Measurements from ENCODE around the gene DBF4. TPM values are rescaled to one million over a fixed set of nuclear protein-coding genes. Genes with fewer than 3 reads are reported as not detected.

The DBF4 gene
- total RNA-seq, 1 experiment from 2014 or later = 55.4 TPM

GRCh38 chr7:87918740-87919139 lies 42.4 kb downstream of the DBF4 start:
- Mint-ChIP-seq H3K36me3 (no peaks in the 10 kb centered on the region), H3K4me3 (no peak overlapping the region), H3K9me3 (no peaks in the 10 kb centered on the region), H3K4me1 (peaks cover 14% of the 10 kb centered on the region), H3K27ac (no peak overlapping the region), H3K27me3 (ENCODE audit: low read depth) (no peaks in the 10 kb centered on the region)
- ChIA-PET CTCF (no interaction called here), POLR2A (no interaction called here)
- no peak for ATAC-seq
- TF ChIP-seq CREB1 (CRISPR knock-in tag; IDR thresholded peaks at IDR 0.05) (no peak), ZNF121 (CRISPR knock-in tag; IDR thresholded peaks at IDR 0.05) (no peak), ATF2 (CRISPR knock-in tag; IDR thresholded peaks at IDR 0.05; ENCODE audit: borderline replicate concordance, low read depth) (no peak), FOXJ3 (CRISPR knock-in tag; IDR thresholded peaks at IDR 0.05; ENCODE audit: borderline replicate concordance) (no peak), MLX (CRISPR knock-in tag; IDR thresholded peaks at IDR 0.05) (no peak), ZNF396 (CRISPR knock-in tag; IDR thresholded peaks at IDR 0.05; ENCODE audit: borderline replicate concordance) (no peak), E2F5 (CRISPR knock-in tag; IDR thresholded peaks at IDR 0.05) (no peak)
- no peak for DNase-seq (ENCODE audit: low spot score)

- Mint-ChIP-seq H3K27ac (no peak overlapping the region), H3K4me1 (peaks cover 14% of the 10 kb centered on the region), H3K27me3 (ENCODE audit: low read depth) (no peaks in the 10 kb centered on the region), H3K36me3 (no peaks in the 10 kb centered on the region), H3K4me3 (no peak overlapping the region), H3K9me3 (no peaks in the 10 kb centered on the region)
- no peak for TF ChIP-seq ZNF281 (CRISPR knock-in tag; IDR thresholded peaks at IDR 0.05)
- TF ChIP-seq ARID4B (CRISPR knock-in tag; IDR thresholded peaks at IDR 0.05; ENCODE audit: borderline replicate concordance) = no peak
- no peak for TF ChIP-seq FOXK1 (CRISPR knock-in tag; IDR thresholded peaks at IDR 0.05)
- TF ChIP-seq NFE2L1 (CRISPR knock-in tag; IDR thresholded peaks at IDR 0.05) = no peak
- TF ChIP-seq CTCF (IDR thresholded peaks at IDR 0.05) = no peak
- TF ChIP-seq NFATC4 (CRISPR knock-in tag; IDR thresholded peaks at IDR 0.05) = no peak
- TF ChIP-seq FOXP1 (CRISPR knock-in tag; IDR thresholded peaks at IDR 0.05; ENCODE audit: borderline replicate concordance) = no peak
- no peak for TF ChIP-seq JUN (CRISPR knock-in tag; IDR thresholded peaks at IDR 0.05)
- no peak for TF ChIP-seq IRF2 (CRISPR knock-in tag; IDR thresholded peaks at IDR 0.05; ENCODE audit: borderline replicate concordance, low read depth)
- ATAC-seq = no peak; the same call in none of the 2 replicates
- ChIA-PET POLR2A (interaction anchor here (0.8 kb wide), 1 partner anchor 14 kb away, joined by 3 read pairs; the partner anchor contains the start of gene ADAM22), CTCF (interaction anchor here (0.7 to 1.5 kb wide), 3 partner anchors 14 to 192 kb away, joined by 3 to 4 read pairs (median 4); partner anchors contain the start of gene ADAM22)
- no peak for DNase-seq (ENCODE audit: low spot score)
These were observed 43.6 kb downstream of the DBF4 start for GRCh38 chr7:87919875-87920274.
